Endothelial cell of umbilical vein (primary cell): ENCODE data around the gene RGS6.

Experiments used
- CTCF ChIP-seq, 2 donors: IDR thresholded peaks; 1 replicate in 1 of 2; 2 replicates in 1 of 2; pipeline ENCODE4 v1.5.1; 2011; ENCODE audit warnings: low read length in 2 of 2, mild to moderate bottlenecking in 2 of 2, moderate library complexity in 2 of 2, control low read depth in 1 of 2, inconsistent platforms in 1 of 2, low read depth in 1 of 2; ENCODE audit not compliant: insufficient read depth in 1 of 2; ENCODE audit errors: extremely low read depth in 1 of 2
- EZH2 ChIP-seq: IDR thresholded peaks from 2 replicates; pipeline ENCODE4 v1.6.1; 2012; ENCODE audit warnings: borderline replicate concordance, low read depth, mild to moderate bottlenecking, moderate library complexity, low read length, inconsistent platforms; ENCODE audit not compliant: severe bottlenecking
- FOS ChIP-seq: IDR thresholded peaks from 2 replicates; pipeline ENCODE4 v1.6.1; 2011; ENCODE audit warnings: mild to moderate bottlenecking, low read length, moderate library complexity, borderline replicate concordance; ENCODE audit not compliant: insufficient read depth
- JUN ChIP-seq: IDR thresholded peaks from 2 replicates; pipeline ENCODE4 v1.6.1; 2011; ENCODE audit warnings: borderline replicate concordance, low read depth; ENCODE audit not compliant: insufficient read length, insufficient read depth
- POLR2A ChIP-seq: IDR thresholded peaks from 2 replicates; pipeline ENCODE4 v1.6.1; 2012; ENCODE audit warnings: low read depth, mild to moderate bottlenecking, control low read depth, low read length
- POLR2AphosphoS5 ChIP-seq: IDR thresholded peaks from 2 replicates; pipeline ENCODE4 v1.6.1; 2012; ENCODE audit warnings: low read depth, mild to moderate bottlenecking, control low read depth, low read length, moderate library complexity; ENCODE audit not compliant: insufficient read depth

- TF ChIP-seq FOS = no peak
- no peak for TF ChIP-seq POLR2A
- no peak for TF ChIP-seq JUN
- no peak for TF ChIP-seq EZH2
- no peak for TF ChIP-seq CTCF (IDR thresholded peaks at IDR 0.05; ENCODE audit: extremely low read depth in 1 of 2, insufficient read depth in 1 of 2, low read depth in 1 of 2, low read length in 2 of 2)
- TF ChIP-seq POLR2AphosphoS5 = no peak
Measured at GRCh38 chr14:72408020-72408419, 475.8 kb downstream of the RGS6 start.
